Central memory CD8-positive, alpha-beta T cell (primary cell): ENCODE data around the gene CPZ.

Experiments used
- ATAC-seq: fragments of 150-1000 bp; cut with Tn5 transposase; replicated peaks from 2 replicates; pipeline ENCODE4 v1.10.0; 2022; ENCODE audit warnings: mild to moderate bottlenecking, moderate FRiP score, moderate number of reproducible peaks; ENCODE audit not compliant: poor library complexity, severe bottlenecking; ENCODE audit errors: extremely low read depth
- DNase-seq, 2 donors: peaks; one replicate each; pipeline ENCODE4 v3.0.0; 2021; ENCODE audit warnings: low spot score in 2 of 2
- H3K27ac Mint-ChIP-seq: one replicate; pipeline ENCODE4 v1.8.0; 2022; ENCODE audit warnings: low read depth, mild to moderate bottlenecking, moderate library complexity, mixed read lengths
- H3K27me3 Mint-ChIP-seq: one replicate; pipeline ENCODE4 v1.8.0; 2022; ENCODE audit warnings: mixed read lengths
- H3K36me3 Mint-ChIP-seq: one replicate; pipeline ENCODE4 v1.8.0; 2022; ENCODE audit warnings: mild to moderate bottlenecking, moderate library complexity, mixed read lengths; ENCODE audit not compliant: insufficient read depth
- H3K4me1 Mint-ChIP-seq: one replicate; pipeline ENCODE4 v1.8.0; 2022; ENCODE audit warnings: mixed read lengths
- H3K4me3 Mint-ChIP-seq: one replicate; pipeline ENCODE4 v1.8.0; 2022; ENCODE audit warnings: mild to moderate bottlenecking, moderate library complexity, mixed read lengths
- H3K9me3 Mint-ChIP-seq: one replicate; pipeline ENCODE4 v1.8.0; 2022; ENCODE audit warnings: mixed read lengths

CPZ gene

GRCh38 chr4:8605289-8605688 lies 12.7 kb downstream of the CPZ start:
- ATAC-seq (no peak), DNase-seq (no peak)
- no peaks in the 10 kb centered on the region for H3K36me3 Mint-ChIP-seq
- no peaks in the 10 kb centered on the region for H3K4me1 Mint-ChIP-seq
- H3K9me3 Mint-ChIP-seq: no peaks in the 10 kb centered on the region
- no peak overlapping the region for H3K4me3 Mint-ChIP-seq
- H3K27me3 Mint-ChIP-seq: no peaks in the 10 kb centered on the region
- H3K27ac Mint-ChIP-seq: no peak overlapping the region

GRCh38 chr4:8606476-8606875 lies 13.9 kb downstream of the CPZ start:
- Mint-ChIP-seq H3K27me3 (no peaks in the 10 kb centered on the region), H3K4me1 (no peaks in the 10 kb centered on the region), H3K27ac (no peak overlapping the region), H3K36me3 (no peaks in the 10 kb centered on the region), H3K4me3 (no peak overlapping the region), H3K9me3 (no peaks in the 10 kb centered on the region)
- no peak for DNase-seq
- no peak for ATAC-seq

GRCh38 chr4:8606966-8607365 lies 14.4 kb downstream of the CPZ start:
- Mint-ChIP-seq H3K27me3 (no peaks in the 10 kb centered on the region), H3K4me1 (no peaks in the 10 kb centered on the region), H3K36me3 (no peaks in the 10 kb centered on the region)

GRCh38 chr4:8607603-8608481 lies 15.3 kb downstream of the CPZ start:
- no peak for ATAC-seq
- DNase-seq: no peak
- H3K4me1 Mint-ChIP-seq: no peaks in the 10 kb centered on the region
- H3K27ac Mint-ChIP-seq: no peak overlapping the region
- no peak overlapping the region for H3K4me3 Mint-ChIP-seq
- H3K36me3 Mint-ChIP-seq: no peaks in the 10 kb centered on the region
- no peaks in the 10 kb centered on the region for H3K9me3 Mint-ChIP-seq
- no peaks in the 10 kb centered on the region for H3K27me3 Mint-ChIP-seq

More at GRCh38 chr4:8606966-8607365, 14.4 kb downstream of the CPZ start:
- DNase-seq (no peak), ATAC-seq (no peak)
- H3K4me3 Mint-ChIP-seq: no peak overlapping the region
- H3K27ac Mint-ChIP-seq: no peak overlapping the region
- no peaks in the 10 kb centered on the region for H3K9me3 Mint-ChIP-seq

- Mint-ChIP-seq H3K27ac (no peak overlapping the region), H3K27me3 (no peaks in the 10 kb centered on the region), H3K36me3 (no peaks in the 10 kb centered on the region), H3K9me3 (no peaks in the 10 kb centered on the region), H3K4me1 (no peaks in the 10 kb centered on the region), H3K4me3 (no peak overlapping the region)
- ATAC-seq (no peak), DNase-seq (no peak)
Measured at GRCh38 chr4:8608714-8609391, 16.3 kb downstream of the CPZ start.

- no peak overlapping the region for H3K4me3 Mint-ChIP-seq
- H3K4me1 Mint-ChIP-seq: no peaks in the 10 kb centered on the region
- H3K27me3 Mint-ChIP-seq: no peaks in the 10 kb centered on the region
- H3K9me3 Mint-ChIP-seq: no peaks in the 10 kb centered on the region
- no peaks in the 10 kb centered on the region for H3K36me3 Mint-ChIP-seq
- DNase-seq: no peak
- H3K27ac Mint-ChIP-seq: no peak overlapping the region
- ATAC-seq: no peak
Measured at GRCh38 chr4:8609406-8609805, 16.8 kb downstream of the CPZ start.

- no peak overlapping the region for H3K4me3 Mint-ChIP-seq
- no peaks in the 10 kb centered on the region for H3K4me1 Mint-ChIP-seq
- ATAC-seq: no peak
- no peak for DNase-seq
- H3K36me3 Mint-ChIP-seq: no peaks in the 10 kb centered on the region
- no peak overlapping the region for H3K27ac Mint-ChIP-seq
- H3K27me3 Mint-ChIP-seq: no peaks in the 10 kb centered on the region
- H3K9me3 Mint-ChIP-seq: no peaks in the 10 kb centered on the region
Measured at GRCh38 chr4:8609824-8610350, 17.3 kb downstream of the CPZ start.

GRCh38 chr4:8610858-8611616 lies 18.5 kb downstream of the CPZ start:
- Mint-ChIP-seq H3K4me3 (no peak overlapping the region), H3K9me3 (no peaks in the 10 kb centered on the region), H3K4me1 (no peaks in the 10 kb centered on the region), H3K36me3 (no peaks in the 10 kb centered on the region), H3K27me3 (no peaks in the 10 kb centered on the region), H3K27ac (no peak overlapping the region)
- DNase-seq (no peak), ATAC-seq (no peak)

GRCh38 chr4:8612646-8613045 lies 20.1 kb downstream of the CPZ start:
- Mint-ChIP-seq H3K36me3 (no peaks in the 10 kb centered on the region), H3K27ac (no peak overlapping the region), H3K4me1 (no peaks in the 10 kb centered on the region), H3K9me3 (no peaks in the 10 kb centered on the region), H3K27me3 (peaks cover 4% of the 10 kb centered on the region), H3K4me3 (no peak overlapping the region)
- ATAC-seq (no peak), DNase-seq (no peak)

GRCh38 chr4:8613421-8614364 lies 21.1 kb downstream of the CPZ start:
- peaks cover 9% of the 10 kb centered on the region for H3K27me3 Mint-ChIP-seq
- no peaks in the 10 kb centered on the region for H3K9me3 Mint-ChIP-seq
- DNase-seq: no peak
- no peak overlapping the region for H3K27ac Mint-ChIP-seq
- no peaks in the 10 kb centered on the region for H3K36me3 Mint-ChIP-seq
- H3K4me1 Mint-ChIP-seq: no peaks in the 10 kb centered on the region
- no peak for ATAC-seq
- H3K4me3 Mint-ChIP-seq: no peak overlapping the region

GRCh38 chr4:8614365-8615193 lies 22.0 kb downstream of the CPZ start:
- Mint-ChIP-seq H3K4me3 (no peak overlapping the region), H3K27me3 (peaks cover 9% of the 10 kb centered on the region), H3K4me1 (no peaks in the 10 kb centered on the region), H3K27ac (no peak overlapping the region), H3K9me3 (no peaks in the 10 kb centered on the region), H3K36me3 (no peaks in the 10 kb centered on the region)
- DNase-seq: no peak
- ATAC-seq: no peak
